Fibroblast of lung (primary cell): ENCODE data around the gene TMEM38B. TPM values are rescaled to one million over a fixed set of nuclear protein-coding genes. Genes with fewer than 3 reads are reported as not detected.

Experiments
- DNase-seq, 2 donors: peaks; one replicate each; pipeline versions ENCODE4 v3.0.0 to v3.0.0-alpha.2; 2010; ENCODE audit warnings: low read depth in 2 of 2
- H2AFZ ChIP-seq: 2 replicates; pipeline ENCODE4 v1.5.1; 2012; ENCODE audit warnings: low read length, control low read depth, inconsistent platforms
- H3K27ac ChIP-seq: 2 replicates; pipeline ENCODE4 v1.5.1; 2011; ENCODE audit warnings: low read length, control low read depth; ENCODE audit not compliant: insufficient read depth
- H3K27me3 ChIP-seq: 2 replicates; pipeline ENCODE4 v1.5.1; 2011; ENCODE audit warnings: mild to moderate bottlenecking, low read length; ENCODE audit not compliant: control insufficient read depth, insufficient read depth
- H3K36me3 ChIP-seq: 2 replicates; pipeline ENCODE4 v1.5.1; 2011; ENCODE audit warnings: low read length; ENCODE audit not compliant: control insufficient read depth, insufficient read depth
- H3K4me1 ChIP-seq: 2 replicates; pipeline ENCODE4 v1.5.1; 2011; ENCODE audit warnings: low read length; ENCODE audit not compliant: control insufficient read depth, insufficient read depth; ENCODE audit errors: extremely low read depth
- H3K4me2 ChIP-seq: 2 replicates; pipeline ENCODE4 v1.5.1; 2011; ENCODE audit warnings: low read length, control low read depth; ENCODE audit not compliant: insufficient read depth; ENCODE audit errors: extremely low read depth
- H3K4me3 ChIP-seq, 4 experiments: fragments of 200-600 bp in 1 of 4; sonication (generic) in 1 of 4; replicated peaks in 1 of 4; 2 replicates each; pipeline ENCODE4 v1.5.1; 2011 to 2016; ENCODE audit warnings: low read length in 4 of 4, low read depth in 3 of 4, mild to moderate bottlenecking in 3 of 4, control low read depth in 2 of 4, inconsistent platforms in 1 of 4, mixed read lengths in 1 of 4; ENCODE audit not compliant: insufficient read depth in 1 of 4; ENCODE audit errors: control extremely low read depth in 1 of 4
- H3K79me2 ChIP-seq: 2 replicates; pipeline ENCODE4 v1.5.1; 2012; ENCODE audit warnings: mild to moderate bottlenecking, low read length, inconsistent platforms; ENCODE audit not compliant: control insufficient read depth, insufficient read depth
- H3K9ac ChIP-seq: 2 replicates; pipeline ENCODE4 v1.5.1; 2011; ENCODE audit warnings: mild to moderate bottlenecking, low read length, control low read depth; ENCODE audit not compliant: insufficient read depth
- H3K9me3 ChIP-seq: 2 replicates; pipeline ENCODE4 v1.5.1; 2012; ENCODE audit warnings: low read depth, low read length; ENCODE audit not compliant: control insufficient read depth, insufficient read depth
- H4K20me1 ChIP-seq: 2 replicates; pipeline ENCODE4 v1.5.1; 2011; ENCODE audit warnings: low read length; ENCODE audit not compliant: control insufficient read depth, insufficient read depth; ENCODE audit errors: extremely low read depth
- CTCF ChIP-seq, 2 donors: IDR thresholded peaks in 1 of 2; conservative IDR thresholded peaks in 1 of 2; 1 replicate in 1 of 2; 2 replicates in 1 of 2; pipeline ENCODE4 v1.5.1; 2011 to 2012; ENCODE audit warnings: low read length in 2 of 2, control low read depth in 1 of 2, inconsistent platforms in 1 of 2, low read depth in 1 of 2, mild to moderate bottlenecking in 1 of 2
- EZH2 ChIP-seq: IDR thresholded peaks from 2 replicates; pipeline ENCODE4 v1.5.1; 2012; ENCODE audit warnings: low read length, control low read depth, mild to moderate bottlenecking; ENCODE audit errors: missing control alignments
- polyA plus RNA-seq, 2 donors: library from polyadenylated mRNA; depleted of rRNA in 1 of 2; stranded (reverse) in 1 of 2; unstranded in 1 of 2; fragments of >200 nt; gene quantifications; 2 replicates each; pipeline ENCODE4 v1.2.1, GENCODE V29; 2011 to 2012; ENCODE audit warnings: missing spikeins in 1 of 2
- total RNA-seq: library from RNA; depleted of rRNA; stranded (reverse); fragments of >200 nt; gene quantifications from 2 replicates; pipeline ENCODE4 v1.2.1, GENCODE V29; 2014

Gene TMEM38B
- total and polyA plus RNA-seq, 2 donors (not counting 1 experiment from before 2014, with no cell fraction given): 6.9 to 21.3 TPM

- H4K20me1 ChIP-seq: no peaks in the 10 kb centered on the region
- no peaks in the 10 kb centered on the region for H3K36me3 ChIP-seq
- H3K4me3 ChIP-seq: no peak overlapping the region
- no peak overlapping the region for H3K9ac ChIP-seq
- DNase-seq: no peak
- TF ChIP-seq CTCF (conservative IDR thresholded peaks at IDR 0.05 in 1 of 2, IDR thresholded peaks at IDR 0.05 in 1 of 2; ENCODE audit: low read depth in 1 of 2, low read length in 2 of 2): no peak
- no peak for TF ChIP-seq EZH2
- no peak overlapping the region for H3K4me2 ChIP-seq
- H3K4me1 ChIP-seq: no peaks in the 10 kb centered on the region
- H3K27ac ChIP-seq: no peak overlapping the region
- no peaks in the 10 kb centered on the region for H3K9me3 ChIP-seq
- H2AFZ ChIP-seq: no peak overlapping the region
- no peaks in the 10 kb centered on the region for H3K79me2 ChIP-seq
- H3K27me3 ChIP-seq: no peaks in the 10 kb centered on the region
Observed at GRCh38 chr9:105670775-105671174, 23.6 kb upstream of the TMEM38B start.

GRCh38 chr9:105672711-105673234, 21.6 kb upstream of the TMEM38B start:
- Histone ChIP-seq H3K27ac (no peak overlapping the region), H3K9me3 (no peaks in the 10 kb centered on the region), H4K20me1 (no peaks in the 10 kb centered on the region), H2AFZ (no peak overlapping the region), H3K36me3 (no peaks in the 10 kb centered on the region), H3K4me3 (no peak overlapping the region), H3K4me2 (no peak overlapping the region), H3K79me2 (no peaks in the 10 kb centered on the region), H3K27me3 (no peaks in the 10 kb centered on the region), H3K4me1 (no peaks in the 10 kb centered on the region), H3K9ac (no peak overlapping the region)
- DNase-seq: no peak
- TF ChIP-seq EZH2 (no peak), CTCF (conservative IDR thresholded peaks at IDR 0.05 in 1 of 2, IDR thresholded peaks at IDR 0.05 in 1 of 2; ENCODE audit: low read depth in 1 of 2, low read length in 2 of 2) (no peak)

GRCh38 chr9:105673850-105674387, 20.4 kb upstream of the TMEM38B start:
- no peaks in the 10 kb centered on the region for H3K79me2 ChIP-seq
- H3K27me3 ChIP-seq: no peaks in the 10 kb centered on the region
- no peaks in the 10 kb centered on the region for H3K9me3 ChIP-seq
- no peaks in the 10 kb centered on the region for H4K20me1 ChIP-seq
- H3K36me3 ChIP-seq: no peaks in the 10 kb centered on the region
- no peak overlapping the region for H3K4me2 ChIP-seq
- DNase-seq: no peak
- TF ChIP-seq CTCF (conservative IDR thresholded peaks at IDR 0.05 in 1 of 2, IDR thresholded peaks at IDR 0.05 in 1 of 2; ENCODE audit: low read depth in 1 of 2, low read length in 2 of 2): no peak
- no peak for TF ChIP-seq EZH2
- no peak overlapping the region for H3K9ac ChIP-seq
- H3K4me3 ChIP-seq: no peak overlapping the region
- no peak overlapping the region for H2AFZ ChIP-seq
- H3K27ac ChIP-seq: no peak overlapping the region
- no peaks in the 10 kb centered on the region for H3K4me1 ChIP-seq
